GM12891 (cell line): ENCODE data around the gene ATXN1.

Experiments
- DNase-seq: peaks from one replicate; pipeline ENCODE4 v3.0.0; 2011; ENCODE audit warnings: low spot score; ENCODE audit not compliant: insufficient read length
- FAIRE-seq: peaks from 2 replicates; lab custom pipeline; 2011; peaks lifted over from hg19 to GRCh38; lab: Jason Lieb, UNC
- PAX5 ChIP-seq: IDR thresholded peaks from 2 replicates; pipeline ENCODE4 v1.6.1; 2011; ENCODE audit warnings: low read length, moderate library complexity, mild to moderate bottlenecking; ENCODE audit not compliant: insufficient read depth, severe bottlenecking
- POLR2A ChIP-seq: IDR thresholded peaks from 2 replicates; pipeline ENCODE4 v1.6.1; 2011; ENCODE audit warnings: low read depth, low read length, control low read depth
- POLR2AphosphoS5 ChIP-seq: IDR thresholded peaks from 2 replicates; pipeline ENCODE4 v1.6.1; 2011; ENCODE audit warnings: low read depth, low read length, control low read depth
- POU2F2 ChIP-seq: IDR thresholded peaks from 2 replicates; pipeline ENCODE4 v1.6.1; 2011; ENCODE audit warnings: low read depth, mild to moderate bottlenecking, control low read depth, low read length, moderate library complexity
- SPI1 ChIP-seq: IDR thresholded peaks from 2 replicates; pipeline ENCODE4 v1.6.1; 2011; ENCODE audit warnings: low read depth, low read length, control low read depth
- TAF1 ChIP-seq: IDR thresholded peaks from 2 replicates; pipeline ENCODE4 v1.6.1; 2011; ENCODE audit warnings: low read depth, low read length, control low read depth

ATXN1 gene

DNA sequence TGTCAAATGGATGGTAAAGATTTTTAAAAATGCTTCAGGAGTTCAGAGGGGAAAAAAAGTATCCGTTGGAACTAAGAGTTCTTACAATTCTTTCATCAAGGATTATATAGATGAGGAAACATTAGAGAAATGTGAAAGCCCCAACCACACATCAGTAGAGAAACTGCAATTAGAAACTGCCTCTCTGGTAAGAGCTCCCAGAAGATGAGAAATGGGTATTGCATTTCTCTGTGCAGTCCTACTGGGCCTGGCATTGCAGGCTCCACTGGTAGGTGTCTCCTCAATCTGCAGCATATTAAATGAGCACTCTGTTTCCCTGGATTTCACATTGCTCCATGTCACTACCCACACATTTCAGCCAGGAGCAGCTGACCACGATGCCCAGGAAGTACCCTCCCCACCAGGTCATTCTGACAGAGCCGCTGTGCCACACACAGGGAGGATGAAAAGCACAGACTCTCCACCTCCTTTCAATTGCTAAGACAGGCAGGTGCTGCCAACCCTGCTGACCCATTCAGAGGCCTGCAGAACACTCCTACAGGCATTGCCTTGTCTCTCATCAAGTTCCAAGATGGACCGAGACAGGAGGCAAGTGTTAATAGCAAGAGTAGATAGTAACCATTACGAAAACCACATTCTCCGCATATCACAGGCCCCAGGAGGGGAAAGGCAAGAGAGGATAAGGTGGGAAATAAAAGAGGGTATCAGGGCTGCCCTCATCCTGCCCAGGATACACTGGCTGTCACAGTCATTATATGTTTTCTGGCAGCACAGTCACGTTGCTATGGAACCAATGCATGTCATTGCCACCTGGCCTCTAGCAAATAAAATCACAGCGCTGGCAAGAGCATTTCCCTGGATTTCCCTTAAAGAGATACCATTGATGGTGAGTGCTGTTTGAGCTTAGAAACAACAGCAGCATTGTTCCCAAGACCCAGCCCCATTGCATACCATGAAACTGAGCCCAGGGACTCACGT is 241.7 kb downstream of the ATXN1 start:
- TF ChIP-seq SPI1 = no peak
- TF ChIP-seq POU2F2 = no peak
- no peak for TF ChIP-seq POLR2AphosphoS5
- no peak for TF ChIP-seq PAX5
- no peak for TF ChIP-seq POLR2A
- no peak for TF ChIP-seq TAF1
- peak; percentile 20 for FAIRE-seq
- DNase-seq = no peak

DNA sequence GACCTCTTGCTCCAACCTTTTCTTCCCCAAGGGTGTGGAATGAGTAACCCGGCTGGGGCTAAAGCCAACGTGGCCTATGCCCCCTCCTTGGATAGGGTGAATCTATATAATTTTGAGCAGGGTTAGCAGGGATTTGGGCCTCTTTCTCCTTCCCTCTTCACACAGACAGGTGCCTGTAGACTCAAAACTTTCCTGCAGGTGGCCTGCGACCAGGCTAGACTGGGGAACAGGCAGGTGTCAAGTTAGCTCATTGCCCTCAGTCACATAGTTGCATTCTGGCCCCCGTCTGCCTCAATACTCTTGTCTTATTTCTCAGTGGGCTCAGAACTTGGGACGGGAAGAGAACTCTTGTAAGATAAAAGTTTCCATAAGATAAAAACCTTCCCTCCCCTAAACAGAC is 243.0 kb downstream of the ATXN1 start:
- FAIRE-seq = peak; percentile 47
- TF ChIP-seq POLR2AphosphoS5 (no peak), SPI1 (no peak), POU2F2 (no peak), POLR2A (no peak), TAF1 (no peak), PAX5 (no peak)
- DNase-seq = no peak

DNA sequence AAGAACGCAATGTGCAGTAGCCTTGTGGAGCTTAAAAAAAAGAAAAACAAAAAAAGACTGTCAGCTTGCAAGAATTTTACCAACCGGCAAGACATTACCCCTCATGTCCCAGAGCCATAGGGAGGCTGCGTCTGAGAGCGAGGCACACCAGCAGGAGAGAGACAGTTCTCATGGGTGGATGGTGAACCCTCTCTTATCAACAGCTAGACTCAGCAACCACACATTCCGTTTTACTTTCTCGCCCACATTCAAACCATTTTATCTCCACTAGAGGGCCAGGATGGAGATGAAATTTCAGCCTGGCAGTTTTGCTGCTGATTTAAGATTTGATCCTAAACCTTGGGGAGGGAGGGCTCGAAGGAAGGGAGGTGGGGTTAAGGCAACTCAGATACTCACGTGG is 247.0 kb downstream of the ATXN1 start:
- DNase-seq (no peak), FAIRE-seq (peak; percentile 97)
- TF ChIP-seq POLR2A (no peak), TAF1 (no peak), POU2F2 (no peak; the same call in 1 of the 2 replicates), SPI1 (no peak), PAX5 (no peak)

DNA sequence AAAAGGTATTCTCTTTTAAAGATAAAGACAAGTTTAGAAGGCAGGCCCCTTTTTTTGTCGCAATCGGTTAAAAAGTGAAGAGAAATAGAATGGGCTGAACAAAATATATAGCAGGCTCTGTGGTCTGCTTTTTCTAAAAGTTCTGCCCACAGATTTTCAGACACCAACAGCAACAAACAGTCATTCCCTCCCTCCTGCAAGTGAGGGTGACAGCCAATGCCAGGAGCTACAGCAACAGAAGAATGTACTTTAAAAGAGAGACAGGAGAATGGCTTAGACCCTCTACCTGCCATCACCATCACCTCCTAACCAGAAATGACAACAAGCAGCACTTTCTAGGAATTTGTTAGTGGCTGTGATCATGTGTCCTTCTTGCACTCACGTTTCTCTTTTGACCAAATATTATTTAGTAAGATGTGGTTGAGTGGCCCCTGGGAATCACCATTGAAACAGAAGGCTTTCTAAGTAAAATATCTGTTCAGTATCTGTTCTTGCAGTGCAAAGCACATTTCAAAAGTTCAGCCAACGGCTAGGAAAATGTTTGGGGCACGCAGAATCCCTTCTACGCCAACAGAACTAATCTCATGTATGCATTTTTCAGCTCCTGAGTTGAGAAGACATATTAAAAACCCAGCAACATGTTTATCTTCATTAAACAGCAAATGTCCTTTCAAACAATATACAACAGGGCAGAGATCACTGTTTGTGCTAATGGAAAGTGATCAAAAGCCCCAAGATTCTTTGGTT is 248.5 kb downstream of the ATXN1 start:
- DNase-seq (no peak), FAIRE-seq (peak; percentile 74)
- TF ChIP-seq PAX5 (no peak), TAF1 (0 out of 2 replicates have a peak, but pooled peaks have one; percentile 28)

DNA sequence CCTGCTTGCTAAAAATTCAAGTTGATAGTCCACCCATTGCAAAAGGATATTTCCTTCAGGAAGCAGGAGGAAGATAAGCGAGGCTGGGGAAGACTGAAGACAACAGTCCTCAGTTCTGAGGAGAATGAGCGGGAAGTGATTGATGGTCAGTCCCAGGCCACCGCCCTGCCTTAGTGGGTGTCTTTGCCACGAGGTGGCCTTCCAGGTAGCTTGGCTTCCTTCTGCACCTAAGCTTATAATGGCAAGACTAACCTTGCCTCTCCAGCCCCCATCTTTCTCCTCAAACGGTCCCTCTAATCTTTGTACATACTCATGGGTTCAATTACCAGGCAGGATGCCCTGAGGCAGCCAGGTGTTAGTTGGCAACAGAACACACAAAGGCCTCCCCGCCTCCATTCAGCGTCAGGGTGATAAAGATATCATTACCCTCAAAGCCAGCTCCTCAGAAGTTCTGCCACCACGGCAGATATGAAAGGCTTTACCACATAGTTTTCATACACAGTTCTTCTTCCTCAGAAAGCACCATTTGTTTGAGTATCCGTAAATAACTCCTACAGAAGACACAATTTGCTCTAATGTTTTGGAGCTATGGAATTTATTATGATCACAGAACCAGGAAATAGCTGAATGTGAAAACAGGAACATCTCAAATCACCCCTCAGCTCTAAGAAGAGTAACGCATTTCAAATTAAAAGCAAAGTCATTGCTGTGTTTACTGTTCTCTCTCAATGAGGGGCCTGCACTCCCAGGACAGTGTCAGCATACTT is 249.4 kb downstream of the ATXN1 start:
- DNase-seq = no peak
- FAIRE-seq = peak; percentile 94
- TF ChIP-seq POLR2A (no peak), SPI1 (peak; percentile 19; the same call in 1 of the 2 replicates)

DNA sequence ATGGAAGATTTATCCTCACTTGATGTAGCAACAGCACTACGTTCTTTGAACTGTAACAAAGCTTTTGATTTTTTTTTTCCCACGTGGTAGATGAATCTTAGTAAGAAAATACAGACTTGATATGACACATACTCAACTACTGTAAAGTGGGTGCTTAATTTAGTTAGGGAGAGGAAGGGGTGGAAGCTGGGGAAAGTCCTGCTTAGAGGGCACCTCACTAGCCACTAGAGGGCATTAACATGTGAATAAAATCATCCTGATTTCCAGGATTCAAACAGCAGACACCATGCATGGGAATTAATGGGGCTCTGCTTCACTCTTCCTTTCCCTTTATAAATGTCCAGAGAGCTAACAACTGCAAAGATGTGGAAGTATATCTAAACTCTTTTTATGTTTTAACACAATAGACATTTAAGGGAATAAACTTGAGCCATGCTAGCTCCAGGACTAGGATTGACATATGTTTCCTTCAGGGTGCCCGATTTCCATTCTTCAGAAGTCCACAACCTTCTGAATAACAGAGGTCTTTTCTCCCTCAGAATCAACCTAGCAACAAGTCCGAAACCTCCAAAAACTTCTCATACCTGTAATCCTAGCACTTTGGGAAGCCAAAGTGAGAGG is 250.1 kb downstream of the ATXN1 start:
- TF ChIP-seq TAF1 (no peak), POLR2A (no peak), POLR2AphosphoS5 (no peak), SPI1 (no peak), PAX5 (no peak), POU2F2 (no peak)
- DNase-seq (no peak), FAIRE-seq (peak; percentile 78)

DNA sequence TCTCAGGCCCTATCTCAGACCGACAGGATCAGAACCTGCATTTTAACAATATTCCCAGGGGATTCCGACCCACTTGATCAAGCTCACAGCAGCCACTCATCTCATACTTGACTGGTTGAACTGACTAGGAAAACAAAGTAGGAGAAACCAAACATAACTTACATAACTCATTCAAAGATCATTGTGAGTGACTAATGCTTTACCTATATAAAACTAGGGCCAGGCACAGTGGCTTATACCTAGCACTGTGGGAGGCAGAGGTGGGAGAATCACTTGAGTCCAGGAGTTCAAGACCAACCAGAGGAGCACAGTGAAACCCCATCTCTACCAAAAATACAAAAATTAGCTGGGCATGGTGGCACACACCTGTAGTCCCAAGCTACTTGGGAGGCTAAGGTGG is 251.0 kb downstream of the ATXN1 start:
- TF ChIP-seq SPI1 (no peak), POU2F2 (no peak), POLR2A (no peak), POLR2AphosphoS5 (no peak), PAX5 (no peak), TAF1 (no peak)
- FAIRE-seq (no peak), DNase-seq (no peak)

DNA sequence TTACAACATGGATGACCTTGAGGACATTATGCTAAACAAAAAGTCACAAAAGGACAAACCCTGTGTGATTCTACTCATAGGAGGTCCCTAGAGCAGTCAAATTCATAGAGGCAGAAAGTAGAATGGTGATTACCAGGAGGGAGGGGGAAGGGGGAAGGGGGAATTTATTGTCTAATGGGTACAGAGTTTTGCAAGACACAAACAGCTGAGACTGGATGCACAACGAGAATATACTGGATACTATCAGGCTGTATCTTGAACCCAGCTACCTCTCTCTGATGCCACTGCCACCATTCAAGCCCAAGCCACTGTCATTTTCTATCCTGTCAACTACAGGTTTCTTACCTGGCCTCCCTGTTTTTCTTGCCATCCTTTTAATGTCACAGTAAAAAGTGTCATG is 252.3 kb downstream of the ATXN1 start:
- TF ChIP-seq TAF1 (no peak), POLR2AphosphoS5 (peak; percentile 47; the same call in 1 of the 2 replicates), PAX5 (no peak), POLR2A (0 out of 2 replicates have a peak, but pooled peaks have one; percentile 33), POU2F2 (no peak), SPI1 (no peak)
- FAIRE-seq = peak; percentile 60
- no peak for DNase-seq

DNA sequence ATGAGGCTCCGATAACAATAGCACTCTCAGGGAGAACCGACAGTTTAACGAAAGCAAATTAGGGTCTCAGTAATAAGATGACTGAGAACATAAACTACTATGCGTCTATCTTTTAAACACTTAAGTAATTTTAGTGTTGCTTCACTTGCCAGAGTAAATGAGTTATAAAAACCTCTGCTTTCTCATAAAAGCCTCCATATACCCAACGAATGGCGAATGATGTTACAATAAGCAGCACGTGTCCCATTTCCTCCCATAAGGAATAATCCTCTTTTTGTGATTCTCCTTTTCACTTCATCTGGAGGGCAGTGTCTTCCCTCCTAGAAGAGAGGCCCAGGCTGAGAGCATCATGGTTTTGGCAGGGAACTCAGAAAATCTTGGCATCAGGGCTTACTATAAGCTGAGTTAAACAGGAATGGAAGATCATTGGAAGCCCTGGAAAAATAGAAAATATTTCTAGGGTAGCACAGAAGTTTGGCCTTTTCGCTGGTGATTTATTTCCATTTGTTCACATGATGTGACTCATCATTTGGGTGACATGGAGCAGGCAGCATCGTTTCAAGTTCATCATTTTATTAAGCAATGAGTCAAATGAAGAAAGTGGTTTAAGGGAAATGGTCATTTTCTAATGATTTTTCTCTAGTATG is 255.4 kb downstream of the ATXN1 start:
- DNase-seq (no peak), FAIRE-seq (peak; percentile 54)
- TF ChIP-seq SPI1 = peak; percentile 32; the same call in 1 of the 2 replicates
- TF ChIP-seq TAF1 = no peak
